Ascending aorta (tissue), 2 donors: Measurements from ENCODE around the gene TSACC. TPM values are rescaled to one million over a fixed set of nuclear protein-coding genes. Genes with fewer than 3 reads are reported as not detected.

Experiments
- DNase-seq, 2 donors: peaks; one replicate each; pipeline ENCODE4 v3.0.0-alpha.2; 2019; ENCODE audit warnings: low spot score in 2 of 2
- H3K27ac ChIP-seq, 2 donors: fragments of 200-600 bp; sonication (generic); one replicate each; pipeline ENCODE4 v1.5.1; 2016 to 2017; ENCODE audit warnings: mild to moderate bottlenecking in 1 of 2
- H3K27me3 ChIP-seq: fragments of 200-600 bp; sonication (generic); one replicate; pipeline ENCODE4 v1.5.1; 2017
- H3K36me3 ChIP-seq, 2 donors: fragments of 200-600 bp; sonication (generic); one replicate each; pipeline ENCODE4 v1.5.1; 2016
- H3K4me1 ChIP-seq, 2 donors: fragments of 200-600 bp; sonication (generic); one replicate each; pipeline ENCODE4 v1.5.1; 2016 to 2017; ENCODE audit warnings: mild to moderate bottlenecking in 1 of 2
- H3K4me3 ChIP-seq, 2 donors: fragments of 200-600 bp; sonication (generic); one replicate each; pipeline ENCODE4 v1.5.1; 2016 to 2017; ENCODE audit warnings: mild to moderate bottlenecking in 1 of 2
- H3K9me3 ChIP-seq, 2 donors: fragments of 200-600 bp; sonication (generic); one replicate each; pipeline ENCODE4 v1.5.1; 2016
- CTCF ChIP-seq, 3 experiments: fragments of 200-600 bp in 2 of 3; fragments of 450-650 bp in 1 of 3; sonication (generic) in 2 of 3; IDR thresholded peaks; one replicate each; pipeline ENCODE4 v1.5.1; 2016 to 2019; ENCODE audit warnings: antibody characterized with exemption in 3 of 3, mild to moderate bottlenecking in 1 of 3, moderate library complexity in 1 of 3
- intact Hi-C: fragments of 100-400 bp; cut with DNase I; formaldehyde crosslinking; loops from one replicate; pipeline ENCODE4 v1.15.1; 2023
- total RNA-seq: library from RNA; depleted of rRNA; stranded (reverse); fragments of >200 nt; gene quantifications from one replicate; pipeline ENCODE4 v1.1.0, GENCODE V29; 2016

Gene TSACC
- total RNA-seq, 1 donor from 2014 or later = not detected

DNA sequence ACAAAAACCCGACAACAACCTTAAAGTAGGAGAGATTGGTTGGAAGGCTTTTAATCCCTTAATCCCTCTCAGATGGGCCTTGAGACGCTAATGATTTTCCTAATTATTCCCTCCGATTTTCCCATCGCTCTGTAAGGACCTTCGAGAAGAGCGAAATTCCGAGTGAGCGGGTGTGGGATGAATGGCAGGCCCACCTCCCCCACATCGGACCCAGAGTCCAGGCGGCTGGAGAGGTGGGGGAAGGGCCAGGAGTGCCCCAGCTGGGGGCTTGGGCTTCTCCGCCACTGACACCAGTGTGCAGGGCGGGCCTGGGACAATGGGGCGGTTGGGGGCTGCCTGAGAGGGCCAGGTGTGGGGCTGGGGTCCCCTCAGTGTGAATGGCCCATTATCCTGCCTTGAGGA, 54.1 kb downstream of the TSACC start:
- Histone ChIP-seq H3K9me3 (no peaks in the 10 kb centered on the region), H3K4me3 (no peak overlapping the region), H3K4me1 (no peaks in the 10 kb centered on the region), H3K27me3 (no peaks in the 10 kb centered on the region), H3K27ac (no peak overlapping the region), H3K36me3 (no peaks in the 10 kb centered on the region)
- no peak for DNase-seq
- no peak for TF ChIP-seq CTCF (IDR thresholded peaks at IDR 0.05)
- intact Hi-C loops = no loop called here

DNA sequence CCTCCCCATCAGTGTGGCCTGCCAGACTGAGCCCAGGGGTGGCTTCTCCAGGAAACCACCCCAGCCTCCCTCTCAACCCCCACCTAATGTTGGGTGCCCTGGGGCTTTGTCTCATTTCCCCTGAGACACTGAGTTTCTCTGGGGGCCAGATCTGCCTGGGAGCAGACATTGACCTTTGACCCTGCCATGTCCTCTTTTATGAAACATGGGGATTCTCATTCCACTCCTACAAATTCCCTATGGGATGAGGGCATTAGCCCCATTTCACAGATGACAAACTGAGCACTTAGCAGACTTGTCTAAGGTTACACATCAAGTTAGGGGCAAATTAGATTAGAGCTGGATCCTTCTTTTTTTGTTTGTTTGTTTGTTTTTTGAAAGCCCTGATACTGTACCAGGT, 54.8 kb downstream of the TSACC start:
- H3K4me1 ChIP-seq = no peaks in the 10 kb centered on the region
- intact Hi-C loops = no loop called here
- DNase-seq = no peak
- no peaks in the 10 kb centered on the region for H3K9me3 ChIP-seq
- H3K27me3 ChIP-seq = no peaks in the 10 kb centered on the region
- no peak overlapping the region for H3K27ac ChIP-seq
- no peak for TF ChIP-seq CTCF (IDR thresholded peaks at IDR 0.05)
- no peaks in the 10 kb centered on the region for H3K36me3 ChIP-seq
- H3K4me3 ChIP-seq = no peak overlapping the region

DNA sequence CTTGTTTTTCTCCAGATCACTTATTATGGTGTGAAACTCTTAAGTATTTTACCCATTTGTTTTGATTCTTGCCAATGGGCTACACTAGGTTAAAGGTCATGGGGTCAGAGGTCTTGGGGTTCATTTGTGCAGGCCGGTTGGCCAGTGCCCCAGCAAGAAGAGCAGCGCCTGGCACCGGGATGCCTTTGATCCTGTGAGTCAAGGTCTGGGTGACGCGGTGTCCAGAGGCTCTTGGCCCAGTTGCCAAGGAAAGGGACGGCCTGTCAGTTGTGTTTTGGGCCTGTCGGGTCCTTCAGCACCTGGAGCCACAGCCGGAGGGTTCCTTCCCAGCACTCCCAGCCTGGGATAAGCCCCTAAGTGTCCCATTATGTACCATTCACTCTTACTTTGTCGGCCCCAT, 55.8 kb downstream of the TSACC start:
- intact Hi-C loops = no loop called here
- no peak overlapping the region for H3K4me3 ChIP-seq
- H3K27ac ChIP-seq = no peak overlapping the region
- H3K36me3 ChIP-seq = no peaks in the 10 kb centered on the region
- DNase-seq = no peak
- H3K4me1 ChIP-seq = no peaks in the 10 kb centered on the region
- no peaks in the 10 kb centered on the region for H3K27me3 ChIP-seq
- no peaks in the 10 kb centered on the region for H3K9me3 ChIP-seq
- no peak for TF ChIP-seq CTCF (IDR thresholded peaks at IDR 0.05)

- no peak for TF ChIP-seq CTCF (IDR thresholded peaks at IDR 0.05)
- intact Hi-C loops = no loop called here
- no peak overlapping the region for H3K4me3 ChIP-seq
- no peaks in the 10 kb centered on the region for H3K4me1 ChIP-seq
- DNase-seq = no peak
- H3K36me3 ChIP-seq = no peaks in the 10 kb centered on the region
- no peak overlapping the region for H3K27ac ChIP-seq
- H3K27me3 ChIP-seq = no peaks in the 10 kb centered on the region
- no peaks in the 10 kb centered on the region for H3K9me3 ChIP-seq
Measured at GRCh38 chr1:156394835-156395461, 56.6 kb downstream of the TSACC start.

Other genes with a start within 250 kb of the TSACC start
- gene LMNA, start 223.8 kb upstream of the TSACC start, total RNA-seq = 783 TPM
- gene SEMA4A, start 184.9 kb upstream of the TSACC start, total RNA-seq = 0.64 TPM
- 13.5 TPM for gene SLC25A44, start 144.4 kb upstream of the TSACC start, total RNA-seq
- gene PMF1, start 125.5 kb upstream of the TSACC start, total RNA-seq = 61.4 TPM
- gene BGLAP, start 96.3 kb upstream of the TSACC start, total RNA-seq = 19.1 TPM
- gene PAQR6, start 90.5 kb upstream of the TSACC start, total RNA-seq = not detected
- gene SMG5, start 55.7 kb upstream of the TSACC start, total RNA-seq = 76.5 TPM
- not detected for gene TMEM79, start 54.2 kb upstream of the TSACC start, total RNA-seq
- 58.0 TPM for gene GLMP, start 42.8 kb upstream of the TSACC start, total RNA-seq
- not detected for gene VHLL, start 39.2 kb upstream of the TSACC start, total RNA-seq
- gene CCT3, start 234 bp upstream of the TSACC start, total RNA-seq = 109 TPM
- gene RHBG, start 30.7 kb downstream of the TSACC start, total RNA-seq = not detected
- 106 TPM for gene MEF2D, start 162.2 kb downstream of the TSACC start, total RNA-seq
- gene IQGAP3, start 234.0 kb downstream of the TSACC start, total RNA-seq = not detected
- gene TTC24, start 241.2 kb downstream of the TSACC start, total RNA-seq = not detected